HG02852 (cell line): ENCODE results near the gene RHOBTB1.
"Not testable (repeated sequence)": the region's sequence is repeated elsewhere in the genome, so short reads cannot be mapped to it uniquely, and the experiment has no call there.

Experiments
- ATAC-seq: cut with Tn5 transposase; IDR thresholded peaks from one replicate; pipeline ENCODE4 v1.9.1; 2021; ENCODE audit warnings: mild to moderate bottlenecking, moderate library complexity; ENCODE audit not compliant: unreplicated experiment

RHOBTB1 gene, protein sequence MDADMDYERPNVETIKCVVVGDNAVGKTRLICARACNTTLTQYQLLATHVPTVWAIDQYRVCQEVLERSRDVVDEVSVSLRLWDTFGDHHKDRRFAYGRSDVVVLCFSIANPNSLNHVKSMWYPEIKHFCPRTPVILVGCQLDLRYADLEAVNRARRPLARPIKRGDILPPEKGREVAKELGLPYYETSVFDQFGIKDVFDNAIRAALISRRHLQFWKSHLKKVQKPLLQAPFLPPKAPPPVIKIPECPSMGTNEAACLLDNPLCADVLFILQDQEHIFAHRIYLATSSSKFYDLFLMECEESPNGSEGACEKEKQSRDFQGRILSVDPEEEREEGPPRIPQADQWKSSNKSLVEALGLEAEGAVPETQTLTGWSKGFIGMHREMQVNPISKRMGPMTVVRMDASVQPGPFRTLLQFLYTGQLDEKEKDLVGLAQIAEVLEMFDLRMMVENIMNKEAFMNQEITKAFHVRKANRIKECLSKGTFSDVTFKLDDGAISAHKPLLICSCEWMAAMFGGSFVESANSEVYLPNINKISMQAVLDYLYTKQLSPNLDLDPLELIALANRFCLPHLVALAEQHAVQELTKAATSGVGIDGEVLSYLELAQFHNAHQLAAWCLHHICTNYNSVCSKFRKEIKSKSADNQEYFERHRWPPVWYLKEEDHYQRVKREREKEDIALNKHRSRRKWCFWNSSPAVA

DNA sequence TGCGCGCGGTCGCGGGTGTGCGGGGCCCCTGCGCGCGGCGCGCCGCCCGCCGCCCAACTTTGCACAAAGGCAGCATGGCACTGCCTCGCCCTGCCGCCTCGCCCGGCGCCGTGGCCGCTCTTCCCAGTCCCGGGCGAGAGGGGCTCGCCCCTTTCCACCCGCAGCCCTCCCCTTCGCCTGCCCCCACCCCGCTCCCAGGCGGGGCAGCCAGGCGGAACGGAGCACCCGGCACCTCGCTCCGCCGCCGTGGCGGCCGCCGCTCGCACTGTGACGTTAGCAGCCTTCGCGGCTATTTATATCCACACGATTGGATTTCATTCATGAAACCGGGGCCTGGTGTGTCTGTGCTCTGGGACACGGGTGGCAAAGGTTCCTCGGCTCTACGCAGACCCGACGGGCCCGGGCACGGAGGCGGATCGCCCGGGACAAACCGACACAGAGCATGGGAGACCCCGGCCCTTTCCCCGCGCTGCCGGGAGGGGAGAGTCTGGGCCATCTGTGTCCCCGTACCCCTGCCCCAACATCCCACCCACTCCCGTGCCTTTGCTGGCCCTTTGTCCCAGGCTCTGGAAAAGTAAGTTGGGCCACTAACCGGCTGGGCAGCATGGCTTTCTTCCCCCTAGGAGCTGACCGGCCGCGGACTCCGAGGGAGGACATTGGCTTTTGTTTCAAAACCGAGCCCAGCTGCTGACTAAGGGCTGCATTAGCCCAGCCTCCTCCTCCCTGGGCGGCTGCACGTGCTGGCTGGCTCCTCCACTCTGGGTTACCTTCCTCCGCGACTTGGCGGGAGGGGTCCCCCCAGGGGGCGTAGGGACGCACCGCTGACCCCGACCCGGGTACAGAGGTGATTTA is at the start of gene RHOBTB1:
TSS of gene RHOBTB1 (minus strand) at position 128 of the 852 bp plus-strand sequence. CDS start 32,643 bp downstream, outside the sequence.
- peak; percentile 45 for ATAC-seq

DNA sequence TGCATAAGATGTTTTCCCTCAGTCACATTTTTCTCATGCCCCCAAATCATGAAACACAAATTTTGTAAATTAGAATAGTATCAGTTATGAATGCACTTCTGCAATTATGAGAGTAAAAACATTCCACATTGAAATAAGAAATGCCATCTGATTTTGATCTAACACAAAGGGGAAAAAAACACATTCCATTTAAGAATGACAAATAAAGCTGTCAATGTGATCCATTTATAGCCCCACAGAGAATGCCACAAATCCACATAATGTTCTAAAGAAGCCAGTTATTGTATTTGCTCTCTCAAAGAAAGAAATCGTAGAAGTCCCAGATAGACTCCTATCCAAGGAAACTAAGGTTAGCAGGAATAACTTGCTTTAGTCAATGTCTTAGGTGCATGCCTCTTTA is 48.7 kb upstream of the RHOBTB1 start:
- no peak for ATAC-seq

DNA sequence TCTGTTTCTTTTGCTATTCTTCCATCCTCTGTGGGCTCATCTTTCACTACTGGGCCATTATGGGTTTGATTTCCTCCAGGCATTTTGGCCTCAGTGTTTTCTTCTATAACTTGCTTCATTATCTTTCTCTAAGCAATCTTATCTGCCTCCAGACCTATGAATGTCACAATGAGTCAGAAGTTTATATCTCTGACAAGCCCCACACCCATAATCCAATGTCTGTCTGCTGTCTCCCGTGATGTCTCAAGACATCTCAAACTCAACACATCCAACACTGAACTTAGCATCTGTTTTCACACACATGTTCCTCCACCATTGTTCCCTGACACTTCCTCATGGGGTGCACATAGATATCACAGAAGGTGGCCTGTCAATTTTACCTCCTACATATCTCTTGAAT is 46.7 kb upstream of the RHOBTB1 start:
- ATAC-seq: no peak

DNA sequence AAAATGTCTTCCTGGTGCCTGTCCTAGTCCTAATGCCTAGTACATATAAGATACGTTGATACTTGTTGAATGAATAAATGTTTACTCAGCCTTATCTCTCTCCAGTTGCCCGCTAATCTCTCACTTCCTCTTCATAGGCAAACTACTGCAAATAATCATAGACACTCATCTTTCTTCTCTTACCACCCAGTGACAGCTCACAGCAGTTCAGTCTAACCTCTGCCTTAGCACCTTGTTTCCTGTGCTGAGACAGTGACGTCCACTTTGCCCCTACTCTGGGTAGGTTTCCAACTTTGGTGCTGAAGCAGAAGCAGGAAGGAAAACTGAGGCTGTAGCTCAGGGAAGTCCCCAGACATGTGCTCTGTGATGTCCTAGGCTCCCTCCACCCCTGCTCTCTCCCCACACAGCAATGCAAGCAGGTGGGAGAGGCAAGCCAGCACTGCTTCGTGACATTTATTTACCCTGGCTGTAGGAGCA is 45.5 kb upstream of the RHOBTB1 start:
- no peak for ATAC-seq

DNA sequence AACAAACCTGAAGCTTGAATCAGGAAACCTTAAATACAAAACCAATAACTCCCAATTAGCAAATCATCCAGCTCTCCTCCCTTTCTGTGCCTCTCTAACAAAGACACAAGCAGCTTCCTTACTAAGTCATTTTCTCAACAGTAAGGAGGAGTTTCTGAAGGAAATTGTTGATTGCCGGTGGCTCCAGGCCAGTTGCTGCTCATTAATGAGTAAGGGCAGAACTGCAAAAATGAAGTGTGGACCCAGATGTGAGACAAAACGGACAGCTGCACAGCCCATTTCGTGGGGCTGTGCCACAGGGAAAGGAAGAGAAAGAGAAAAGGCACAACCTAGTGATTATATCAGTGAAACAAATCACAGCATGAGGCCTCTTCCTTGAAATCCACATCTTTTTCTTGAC is 42.8 kb upstream of the RHOBTB1 start:
- no peak for ATAC-seq

DNA sequence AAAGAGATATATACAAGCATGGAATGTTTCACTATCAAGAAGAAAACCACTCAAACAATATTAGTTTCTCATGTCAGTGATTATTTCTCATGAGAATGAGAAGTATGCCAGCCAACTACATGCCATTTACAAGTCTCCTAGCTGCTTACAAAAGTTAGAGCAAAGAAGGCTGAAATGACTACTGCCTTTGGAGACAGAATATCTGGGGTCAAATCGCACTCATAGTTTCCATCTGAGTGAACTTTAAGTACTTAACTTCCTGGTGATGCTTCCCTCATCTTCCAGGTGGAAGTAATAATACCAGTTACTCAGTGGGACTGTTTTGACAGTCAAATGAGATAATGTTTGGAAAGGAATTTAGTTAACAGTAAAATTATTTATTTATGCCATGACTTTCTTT is 42.0 kb upstream of the RHOBTB1 start:
- ATAC-seq: no peak

DNA sequence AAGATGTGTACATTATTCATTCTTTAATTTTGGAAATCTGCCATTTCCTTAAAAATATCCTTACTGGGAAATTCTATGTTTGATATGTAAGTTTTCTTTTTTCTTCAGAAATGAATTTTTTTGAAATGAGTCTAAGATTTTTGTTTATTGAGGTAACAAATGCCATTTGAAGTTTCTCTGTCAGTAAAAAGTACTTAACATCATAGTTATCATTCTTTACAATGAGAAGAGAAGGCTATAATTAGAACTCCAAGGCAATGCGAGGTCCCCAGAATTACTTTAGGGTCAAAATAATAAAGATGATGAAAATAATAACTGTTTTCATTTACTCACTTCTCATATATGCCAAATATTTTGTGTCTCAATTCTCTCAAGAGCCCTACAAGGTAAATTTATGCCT is 37.0 kb upstream of the RHOBTB1 start:
- ATAC-seq: no peak

DNA sequence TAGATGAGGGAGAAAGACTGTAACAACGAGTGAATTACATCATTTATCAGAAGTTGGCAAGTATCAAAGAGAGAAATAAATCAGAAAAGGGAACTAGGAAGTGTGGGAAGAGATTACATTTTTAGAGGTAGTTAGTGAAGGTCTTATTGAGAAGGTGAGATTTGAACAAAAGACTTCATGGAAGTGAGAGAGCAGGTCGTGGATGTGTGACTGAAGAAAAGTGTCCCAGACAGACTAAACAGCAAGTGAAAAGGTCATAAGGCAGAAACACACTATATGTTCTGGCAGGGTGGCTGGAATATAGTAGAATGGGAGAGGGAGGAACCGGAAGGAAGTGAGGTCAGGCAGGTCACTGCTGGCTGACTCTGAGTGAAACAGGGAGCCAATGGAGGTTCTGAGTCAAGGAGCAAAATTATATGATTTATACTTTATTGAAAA is 35.7 kb upstream of the RHOBTB1 start:
- ATAC-seq: no peak

DNA sequence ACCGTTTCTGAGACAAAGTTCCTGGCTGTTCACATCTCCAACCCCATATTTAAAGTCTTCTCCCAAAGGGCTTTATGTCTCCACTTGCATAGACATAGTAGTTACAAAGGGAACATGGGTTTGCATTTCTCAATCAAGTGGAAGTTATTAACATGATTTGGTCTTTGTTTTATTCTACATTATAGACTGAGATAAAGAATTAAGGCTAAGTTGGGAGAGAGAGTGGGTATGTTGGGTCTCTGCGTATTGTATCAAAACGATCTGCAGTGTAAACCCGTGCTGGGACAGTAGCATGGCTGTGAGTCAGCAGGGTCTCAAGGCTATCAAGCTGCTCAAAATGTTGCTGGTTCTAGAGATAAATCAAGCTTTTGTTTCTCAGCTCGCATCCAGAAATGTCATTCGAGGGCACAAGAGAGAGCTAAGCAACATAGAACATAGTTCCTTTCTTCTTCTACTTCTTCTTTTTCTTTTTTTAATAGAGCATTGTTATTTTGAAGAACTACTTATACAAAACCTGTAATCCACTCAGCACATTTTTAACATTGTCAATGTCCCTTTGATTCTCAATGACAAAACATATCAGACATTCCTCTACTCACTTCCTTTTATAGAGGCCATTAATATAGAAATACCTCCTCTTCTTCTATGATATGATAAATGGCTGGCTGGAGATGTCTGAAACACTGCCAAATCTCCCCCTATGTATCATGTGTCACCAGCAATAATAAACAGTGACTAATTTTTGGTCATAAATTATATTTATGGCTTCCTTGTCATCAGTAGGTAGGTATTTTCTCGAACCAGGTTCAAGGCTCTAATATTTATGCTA is 34.5 kb upstream of the RHOBTB1 start:
- no peak for ATAC-seq

DNA sequence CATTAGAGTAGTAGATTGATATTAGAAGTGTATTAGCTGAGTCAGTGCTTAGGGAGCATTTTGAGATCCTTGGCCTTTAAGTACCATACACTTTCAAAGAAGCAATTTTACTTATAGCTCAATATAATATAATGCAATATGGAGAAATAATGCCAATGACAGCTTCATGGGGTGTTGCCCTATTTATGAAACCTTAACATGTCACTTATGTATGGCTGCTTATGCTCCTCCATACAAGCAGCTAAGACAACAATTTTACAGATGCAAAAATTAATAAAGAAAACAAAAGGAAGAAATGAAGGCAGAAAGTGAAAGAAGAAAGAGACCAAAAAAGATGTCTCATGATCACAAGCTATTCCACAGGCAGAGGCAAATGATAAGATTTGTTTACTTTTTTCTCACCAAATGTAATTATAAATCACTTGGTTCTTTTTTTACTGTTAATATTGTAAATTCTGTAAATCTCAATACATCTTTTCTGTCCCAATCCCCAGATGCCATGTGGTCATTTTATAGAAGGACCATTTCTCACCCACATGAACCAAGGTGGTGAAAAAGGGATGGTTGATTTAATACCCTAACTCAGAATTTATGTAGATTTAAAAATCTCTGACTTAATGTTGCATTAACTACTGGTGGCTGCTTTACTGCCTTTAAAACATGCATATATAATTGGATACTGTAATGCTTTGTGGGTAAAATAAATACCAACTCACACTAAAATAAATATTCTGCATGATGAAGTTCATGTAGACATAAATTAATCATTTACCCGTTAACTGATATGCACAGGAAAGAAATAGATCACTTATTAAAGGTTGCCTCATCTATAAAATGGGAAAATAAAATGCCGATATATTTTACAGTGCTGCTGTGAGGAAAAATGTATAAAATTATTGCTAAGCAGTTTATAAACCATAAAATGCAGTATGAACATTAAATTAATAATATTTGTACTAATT is 33.5 kb upstream of the RHOBTB1 start:
- ATAC-seq: no peak

DNA sequence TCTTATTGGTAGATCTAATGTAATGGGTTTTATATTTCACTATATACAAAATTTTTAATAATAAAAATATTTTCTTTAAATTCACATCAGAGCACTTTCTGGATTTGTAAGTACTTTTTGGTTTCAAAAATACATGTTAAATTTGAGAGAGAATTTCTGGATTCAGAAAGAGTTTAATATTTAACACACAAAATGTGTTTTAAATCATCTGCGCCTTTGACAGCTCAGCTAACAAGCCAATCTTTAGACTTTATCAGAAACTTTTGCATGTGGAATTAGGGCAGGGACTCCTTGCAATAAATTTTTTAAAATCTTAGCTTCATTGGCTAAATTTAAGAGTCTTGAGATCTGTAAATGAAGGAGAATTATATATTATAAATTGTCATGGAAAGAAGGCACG is 32.7 kb upstream of the RHOBTB1 start:
- no peak for ATAC-seq

DNA sequence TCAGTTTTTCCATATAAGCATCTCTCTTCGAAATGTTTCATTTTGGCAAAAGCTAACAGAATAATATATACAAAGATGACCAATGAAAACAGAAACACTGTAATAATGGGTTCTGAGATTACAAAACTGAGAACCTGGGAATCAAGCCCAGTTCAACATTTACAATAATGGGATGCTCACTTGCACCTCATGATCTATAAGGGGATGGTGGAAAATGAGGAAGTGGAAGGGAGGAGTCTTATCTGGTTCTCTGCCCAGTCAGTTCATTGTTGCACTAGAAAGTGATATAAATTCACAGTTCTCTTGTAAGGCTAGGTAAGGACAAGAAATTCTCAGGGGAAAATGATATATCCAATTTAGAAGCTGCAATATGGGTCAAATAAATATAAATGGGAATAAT is 31.7 kb upstream of the RHOBTB1 start:
- ATAC-seq: no peak

DNA sequence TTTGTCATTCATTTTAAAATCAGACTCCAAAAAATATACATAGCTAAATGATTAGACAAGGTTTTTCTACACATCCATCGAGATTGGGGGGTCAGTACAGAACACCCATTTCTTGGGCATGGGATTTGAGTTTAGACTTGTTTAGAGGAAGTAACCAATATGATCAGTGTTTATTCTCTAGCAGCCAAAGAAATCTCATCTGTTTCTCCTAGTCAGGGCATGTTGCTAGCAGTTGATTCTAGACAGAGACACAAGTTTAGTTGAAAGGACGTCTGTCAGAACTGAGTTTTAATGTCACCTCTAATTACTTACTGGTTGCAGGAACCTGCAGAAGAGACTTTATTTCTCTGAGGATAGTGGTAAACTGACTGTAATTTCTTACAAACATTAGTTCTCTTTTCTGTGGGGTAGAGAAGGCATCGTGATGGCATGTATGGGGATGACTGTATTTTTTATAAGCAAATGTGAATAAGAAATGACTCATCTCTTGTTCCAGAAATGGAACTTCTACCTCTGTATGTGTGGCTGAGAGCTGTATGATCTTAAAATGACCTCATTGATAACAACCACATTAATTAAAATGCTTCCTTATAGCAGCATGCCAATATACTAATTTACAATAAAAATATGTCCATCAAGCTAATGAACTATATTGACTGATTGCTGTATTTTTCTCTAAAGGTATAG is 30.6 kb upstream of the RHOBTB1 start:
- ATAC-seq: no peak

DNA sequence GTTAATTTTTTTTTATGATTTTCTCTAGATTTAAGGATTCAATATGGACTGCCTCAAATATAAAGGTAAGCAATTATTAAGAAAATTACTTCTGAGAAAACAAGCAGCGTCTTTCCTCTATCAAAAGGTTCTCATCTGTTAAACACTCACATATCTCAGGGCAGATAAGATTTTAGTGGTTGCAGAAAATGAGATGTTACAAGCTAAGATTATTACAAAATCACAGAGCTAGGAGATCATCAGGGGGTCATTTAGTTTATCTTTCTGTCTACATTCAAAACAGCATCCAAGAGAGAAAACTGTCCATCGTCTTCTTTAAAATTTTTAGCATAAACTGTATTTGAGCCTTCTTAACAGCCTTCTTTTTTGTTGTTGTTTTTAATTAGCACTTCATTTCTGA is 29.1 kb upstream of the RHOBTB1 start:
- no peak for ATAC-seq

DNA sequence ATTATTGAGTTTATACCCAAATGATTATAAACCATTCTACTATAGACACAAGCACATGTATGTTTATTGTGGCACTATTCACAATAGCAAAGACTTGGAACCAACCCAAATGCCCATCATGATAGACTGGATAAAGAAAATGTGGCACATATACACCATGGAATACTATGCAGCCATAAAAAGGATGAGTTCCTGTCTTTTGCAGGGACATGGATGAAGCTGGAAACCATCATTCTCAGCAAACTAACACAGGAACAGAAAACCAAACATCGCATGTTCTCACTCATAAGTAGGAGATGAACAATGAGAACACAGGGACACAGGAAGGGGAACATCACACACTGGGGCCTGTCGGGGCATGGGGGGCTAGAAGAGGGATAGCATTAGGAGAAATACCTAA is 28.2 kb upstream of the RHOBTB1 start:
- ATAC-seq: not testable (repeated sequence)

DNA sequence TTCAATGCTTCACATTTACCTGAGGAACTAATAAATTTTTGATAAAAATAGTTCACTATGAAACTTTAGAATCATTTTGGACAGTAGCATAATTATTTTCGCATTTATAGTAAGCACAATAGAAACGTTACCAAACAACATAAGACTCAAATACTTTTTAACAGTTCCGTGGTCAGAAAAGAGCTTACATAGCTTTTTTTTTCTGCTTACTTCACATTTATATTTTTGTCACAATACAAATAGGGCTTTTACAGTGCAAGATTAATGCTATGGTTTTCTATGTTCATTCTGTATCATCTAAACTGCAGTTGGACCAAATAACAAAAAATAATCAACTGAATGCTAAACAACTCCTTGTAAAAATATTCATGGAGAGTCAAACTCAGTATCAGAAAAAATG is 26.5 kb upstream of the RHOBTB1 start:
- ATAC-seq: no peak

DNA sequence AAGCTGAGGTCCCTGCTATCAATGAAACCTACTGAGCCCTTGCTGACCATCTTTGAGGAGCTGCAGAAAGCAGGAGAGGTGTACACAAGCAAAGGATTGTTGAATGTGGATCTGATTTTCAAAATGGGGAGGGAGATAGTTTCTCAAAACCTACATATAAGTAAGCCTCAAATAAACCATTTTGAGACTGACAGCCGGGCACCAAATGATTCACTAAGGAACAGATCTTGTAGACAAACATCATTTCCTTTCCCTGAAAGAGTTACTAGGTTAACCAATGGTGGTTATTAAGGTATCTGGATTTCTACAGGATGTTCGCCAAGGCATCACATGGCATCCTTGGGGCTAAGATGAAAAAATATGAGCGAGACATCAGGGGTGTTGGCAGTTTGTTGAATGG is 24.5 kb upstream of the RHOBTB1 start:
- ATAC-seq: no peak

DNA sequence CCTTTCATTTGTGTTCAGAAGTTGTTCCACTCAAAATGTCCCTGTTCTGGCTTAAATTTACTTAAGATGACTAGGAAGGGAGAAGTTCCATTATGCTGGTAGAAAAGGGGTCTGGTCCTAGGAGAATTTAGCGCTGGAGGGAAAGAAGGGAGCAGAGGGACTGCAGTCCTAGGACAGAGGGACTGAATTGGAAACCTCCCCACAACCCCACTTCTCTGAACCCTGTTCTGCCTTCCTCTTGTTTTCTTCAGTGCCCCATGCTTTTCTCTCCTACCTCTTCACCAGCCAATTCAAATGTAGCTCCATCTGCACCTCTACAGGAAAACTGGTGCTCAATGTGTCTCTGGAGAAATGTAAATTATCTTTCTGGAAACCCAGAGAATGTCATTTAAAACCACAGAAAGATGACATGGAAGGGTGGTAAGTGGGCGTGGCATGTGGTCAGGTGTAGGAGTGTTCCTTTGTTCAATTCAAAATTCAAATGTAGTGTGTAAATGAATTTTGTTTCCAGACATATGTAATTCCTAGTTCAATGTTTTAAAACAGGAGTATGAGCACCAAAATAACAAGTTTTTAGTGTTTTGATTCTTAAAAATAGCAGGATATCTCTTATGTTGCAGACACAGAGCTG is 24.0 kb upstream of the RHOBTB1 start:
- ATAC-seq: no peak
